Measurements from ENCODE around the gene PSMB2.

PSMB2 gene

DNA sequence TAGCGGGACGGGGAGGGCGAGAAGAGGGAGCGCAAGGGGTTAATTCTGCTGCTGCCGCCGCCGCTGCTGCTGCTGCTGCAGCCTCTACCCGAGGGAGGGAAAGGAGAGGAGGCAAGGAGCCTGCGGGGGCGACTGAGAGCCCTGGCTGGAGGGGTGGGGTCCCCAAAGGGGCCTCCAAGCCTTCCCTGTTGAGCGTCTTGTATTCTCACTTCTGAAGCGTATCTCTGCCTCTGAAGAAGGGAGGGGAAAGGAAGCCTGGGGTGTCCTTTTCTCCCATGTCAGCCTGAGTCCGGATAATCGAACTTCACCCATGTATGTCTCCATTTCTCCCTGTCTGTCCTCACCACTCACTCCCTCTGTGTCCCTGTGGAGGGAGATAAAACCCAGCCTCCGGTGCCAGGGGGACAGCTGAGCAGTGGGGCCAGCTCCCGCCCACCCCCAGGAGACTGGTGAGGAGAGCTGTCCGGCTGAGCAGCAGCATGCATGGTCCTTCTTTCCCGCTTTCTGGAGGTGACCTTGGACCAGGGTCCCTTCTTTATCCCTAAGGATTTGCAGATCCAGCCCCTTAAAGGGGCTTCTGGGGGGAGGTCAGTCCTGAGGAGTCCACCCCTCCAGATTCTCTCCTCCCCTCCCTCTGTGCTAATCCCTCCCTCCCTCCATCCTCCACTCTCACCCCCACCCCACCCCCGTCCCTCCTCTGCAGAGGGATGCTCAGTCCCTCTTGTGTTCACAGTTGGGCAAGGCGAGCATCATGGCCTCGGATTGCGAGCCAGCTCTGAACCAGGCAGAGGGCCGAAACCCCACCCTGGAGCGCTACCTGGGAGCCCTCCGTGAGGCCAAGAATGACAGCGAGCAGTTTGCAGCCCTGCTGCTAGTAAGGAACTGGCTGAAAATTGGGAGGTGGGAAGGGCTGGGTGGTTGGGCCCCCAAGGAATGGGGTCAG, 82.7 kb downstream of the PSMB2 start:
- H3K4me2 ChIP-seq (ENCODE audit: low read length): peak overlapping the region; percentile 87
- peak overlapping the region; percentile 78 for H4K12ac ChIP-seq (ENCODE audit: low read depth, low read length)
- H3K36me3 ChIP-seq (ENCODE audit: control insufficient read depth in 1 of 2, insufficient read depth in 2 of 2, low read length in 2 of 2): peaks cover 18 to 26% of the 10 kb centered on the region in 2 experiments
- DNase-seq: no peak
- H3K27me3 ChIP-seq (ENCODE audit: insufficient read depth, low read length): no peaks in the 10 kb centered on the region
- H4K8ac ChIP-seq (ENCODE audit: low read depth, low read length): peak overlapping the region; percentile 78
- H2AK5ac ChIP-seq (ENCODE audit: low read length): no peak overlapping the region
- H2BK120ac ChIP-seq (ENCODE audit: insufficient read depth, low read length, poor library complexity): no peak overlapping the region
- peak overlapping the region; percentile 97 for H3K4me3 ChIP-seq (ENCODE audit: low read depth, low read length)
- H3K4me1 ChIP-seq (ENCODE audit: control insufficient read depth in 1 of 2, insufficient read depth in 2 of 2, low read length in 2 of 2): peaks cover 4 to 12% of the 10 kb centered on the region in 2 experiments
- H2AFZ ChIP-seq (ENCODE audit: insufficient read depth, low read length, poor library complexity): peak overlapping the region; percentile 81
- H4K91ac ChIP-seq (ENCODE audit: low read depth, low read length): no peak overlapping the region
- H3K18ac ChIP-seq (ENCODE audit: low read length): peak overlapping the region; percentile 18
- no peak overlapping the region for H3K27ac ChIP-seq (ENCODE audit: low read depth, low read length)
- H3K14ac ChIP-seq (ENCODE audit: low read length): peak overlapping the region; percentile 68
- no peak overlapping the region for H2BK5ac ChIP-seq (ENCODE audit: low read depth, low read length, poor library complexity)
- no peak overlapping the region for H3K23ac ChIP-seq (ENCODE audit: low read length)
- peak overlapping the region; percentile 12 for H2BK12ac ChIP-seq (ENCODE audit: low read length)
- no peak overlapping the region for H3K4ac ChIP-seq (ENCODE audit: low read depth, low read length)
- H3K79me1 ChIP-seq (ENCODE audit: low read length): peaks cover 9% of the 10 kb centered on the region
- peaks cover 8% of the 10 kb centered on the region for H3K79me2 ChIP-seq (ENCODE audit: control insufficient read depth, insufficient read depth, low read length, poor library complexity)
- 100% methylated on average over 1 of the region's 26 CpGs for WGBS (ENCODE audit: extremely low coverage, insufficient coverage, insufficient read length)
- peaks cover 3% of the 10 kb centered on the region for H3K9me3 ChIP-seq (ENCODE audit: insufficient read depth, low read depth, low read length)
- H3K9ac ChIP-seq (ENCODE audit: low read length): peak overlapping the region; percentile 57

GRCh38 chr1:35557611-35558373, 83.5 kb downstream of the PSMB2 start, which contains the start of gene NCDN:
Gene NCDN (plus strand): TSS chr1:35557799. CDS start chr1:35558191, 392 bp downstream.
- peaks cover 3% of the 10 kb centered on the region for H3K9me3 ChIP-seq (ENCODE audit: insufficient read depth, low read depth, low read length)
- H4K91ac ChIP-seq (ENCODE audit: low read depth, low read length): peak within 1 kb of the TSS; percentile 98
- peak within 1 kb of the TSS; percentile 87 for H3K4me2 ChIP-seq (ENCODE audit: low read length)
- peak within 1 kb of the TSS; percentile 93 for H2BK120ac ChIP-seq (ENCODE audit: insufficient read depth, low read length, poor library complexity)
- H3K79me1 ChIP-seq (ENCODE audit: low read length): peaks cover 9% of the 10 kb centered on the region
- H3K9ac ChIP-seq (ENCODE audit: low read length): peak within 1 kb of the TSS; percentile 95
- peaks cover 14 to 24% of the 10 kb centered on the region in 2 experiments for H3K36me3 ChIP-seq (ENCODE audit: control insufficient read depth in 1 of 2, insufficient read depth in 2 of 2, low read length in 2 of 2)
- no peaks in the 10 kb centered on the region for H3K27me3 ChIP-seq (ENCODE audit: insufficient read depth, low read length)
- H4K12ac ChIP-seq (ENCODE audit: low read depth, low read length): peak within 1 kb of the TSS; percentile 91
- H3K79me2 ChIP-seq (ENCODE audit: control insufficient read depth, insufficient read depth, low read length, poor library complexity): peaks cover 8% of the 10 kb centered on the region
- no peak within 1 kb of the TSS for H3K23ac ChIP-seq (ENCODE audit: low read length)
- H3K4me3 ChIP-seq (ENCODE audit: low read depth, low read length): peak within 1 kb of the TSS; percentile 97
- peak within 1 kb of the TSS; percentile 98 for H4K8ac ChIP-seq (ENCODE audit: low read depth, low read length)
- peak within 1 kb of the TSS; percentile 81 for H2AFZ ChIP-seq (ENCODE audit: insufficient read depth, low read length, poor library complexity)
- H2AK5ac ChIP-seq (ENCODE audit: low read length): no peak within 1 kb of the TSS
- peak within 1 kb of the TSS; percentile 12 for H2BK12ac ChIP-seq (ENCODE audit: low read length)
- H3K27ac ChIP-seq (ENCODE audit: low read depth, low read length): peak within 1 kb of the TSS; percentile 98
- WGBS (ENCODE audit: extremely low coverage, insufficient coverage, insufficient read length): no CpG with 5 or more reads among the region's 58 CpGs
- peaks cover 4 to 12% of the 10 kb centered on the region in 2 experiments for H3K4me1 ChIP-seq (ENCODE audit: control insufficient read depth in 1 of 2, insufficient read depth in 2 of 2, low read length in 2 of 2)
- peak within 1 kb of the TSS; percentile 76 for H3K4ac ChIP-seq (ENCODE audit: low read depth, low read length)
- peak; percentile 95 to 96 for DNase-seq
- peak within 1 kb of the TSS; percentile 96 for H3K14ac ChIP-seq (ENCODE audit: low read length)
- H2BK5ac ChIP-seq (ENCODE audit: low read depth, low read length, poor library complexity): peak within 1 kb of the TSS; percentile 97
- H3K18ac ChIP-seq (ENCODE audit: low read length): peak within 1 kb of the TSS; percentile 92

- no peak within 1 kb of the TSS for H2BK12ac ChIP-seq (ENCODE audit: low read length)
- no CpG with 5 or more reads among the region's 39 CpGs for WGBS (ENCODE audit: extremely low coverage, insufficient coverage, insufficient read length)
Observed at GRCh38 chr1:35557118-35557610, 84.2 kb downstream of the PSMB2 start, which contains the start of gene KIAA0319L. Gene KIAA0319L (minus strand): TSS chr1:35557403. CDS start chr1:35554491, 2,912 bp downstream.

More at GRCh38 chr1:35557118-35557610, 84.2 kb downstream of the PSMB2 start, which contains the start of gene KIAA0319L:
- H3K79me2 ChIP-seq (ENCODE audit: control insufficient read depth, insufficient read depth, low read length, poor library complexity): peaks cover 8% of the 10 kb centered on the region
- H3K27ac ChIP-seq (ENCODE audit: low read depth, low read length): peak within 1 kb of the TSS; percentile 98
- H3K9me3 ChIP-seq (ENCODE audit: insufficient read depth, low read depth, low read length): peaks cover 3% of the 10 kb centered on the region
- peaks cover 10 to 25% of the 10 kb centered on the region in 2 experiments for H3K36me3 ChIP-seq (ENCODE audit: control insufficient read depth in 1 of 2, insufficient read depth in 2 of 2, low read length in 2 of 2)
- peak within 1 kb of the TSS; percentile 91 for H4K12ac ChIP-seq (ENCODE audit: low read depth, low read length)
- H4K8ac ChIP-seq (ENCODE audit: low read depth, low read length): peak within 1 kb of the TSS; percentile 98
- H3K4me3 ChIP-seq (ENCODE audit: low read depth, low read length): peak within 1 kb of the TSS; percentile 97
- H2AFZ ChIP-seq (ENCODE audit: insufficient read depth, low read length, poor library complexity): peak within 1 kb of the TSS; percentile 81
- H3K79me1 ChIP-seq (ENCODE audit: low read length): peaks cover 9% of the 10 kb centered on the region
- H3K14ac ChIP-seq (ENCODE audit: low read length): peak within 1 kb of the TSS; percentile 96
- H2AK5ac ChIP-seq (ENCODE audit: low read length): no peak within 1 kb of the TSS
- peak within 1 kb of the TSS; percentile 76 for H3K4ac ChIP-seq (ENCODE audit: low read depth, low read length)
- peak within 1 kb of the TSS; percentile 95 for H3K9ac ChIP-seq (ENCODE audit: low read length)
- H2BK120ac ChIP-seq (ENCODE audit: insufficient read depth, low read length, poor library complexity): peak within 1 kb of the TSS; percentile 93
- H2BK5ac ChIP-seq (ENCODE audit: low read depth, low read length, poor library complexity): peak within 1 kb of the TSS; percentile 97
- H3K4me2 ChIP-seq (ENCODE audit: low read length): peak within 1 kb of the TSS; percentile 87
- no peaks in the 10 kb centered on the region for H3K27me3 ChIP-seq (ENCODE audit: insufficient read depth, low read length)
- peaks cover 4 to 12% of the 10 kb centered on the region in 2 experiments for H3K4me1 ChIP-seq (ENCODE audit: control insufficient read depth in 1 of 2, insufficient read depth in 2 of 2, low read length in 2 of 2)
- peak within 1 kb of the TSS; percentile 98 for H4K91ac ChIP-seq (ENCODE audit: low read depth, low read length)
- H3K18ac ChIP-seq (ENCODE audit: low read length): peak within 1 kb of the TSS; percentile 92
- DNase-seq: peak; percentile 68 to 83
- H3K23ac ChIP-seq (ENCODE audit: low read length): no peak within 1 kb of the TSS
